ENCODE results near the gene DLEC1. TPM values are rescaled to one million over a fixed set of nuclear protein-coding genes. Genes with fewer than 3 reads are reported as not detected.

DLEC1 gene
- total and polyA plus RNA-seq, 2 donors (not counting 1 experiment from before 2014, with no cell fraction given): 0.52 to 2.1 TPM

GRCh38 chr3:38031022-38031994, 7.7 kb upstream of the DLEC1 start:
- ChIA-PET CTCF (interaction anchor here (1.0 to 1.3 kb wide), 3 partner anchors 26 to 465 kb away, joined by 3 to 4 read pairs (median 3); partner anchors contain the start of gene EXOG), POLR2A (interaction anchor here (0.6 kb wide), 1 partner anchor 32 kb away, joined by 6 read pairs; no protein-coding TSS in a partner anchor)
- no peak overlapping the region for H3K9ac ChIP-seq (ENCODE audit: low read length)
- Mint-ChIP-seq H3K27me3 (peaks cover 43% of the 10 kb centered on the region), H3K4me3 (peak overlapping the region; percentile 67), H3K27ac (peak overlapping the region; percentile 32), H3K9me3 (ENCODE audit: insufficient read depth) (no peaks in the 10 kb centered on the region), H3K4me1 (peaks cover 11% of the 10 kb centered on the region)
- no peak for TF ChIP-seq CTCF (IDR thresholded peaks at IDR 0.05)
- no peak for TF ChIP-seq EZH2 (IDR thresholded peaks at IDR 0.05; ENCODE audit: borderline replicate concordance, insufficient read depth, low read depth, low read length, poor library complexity, severe bottlenecking)
- no peak overlapping the region for H3K4me2 ChIP-seq (replicated peaks; ENCODE audit: low read depth, low read length, poor library complexity, severe bottlenecking)
- H3K27ac ChIP-seq (ENCODE audit: low read length in 2 of 2): no peak overlapping the region
- WGBS (ENCODE audit: insufficient coverage): 70% methylated on average over 4 of the region's 9 CpGs
- ATAC-seq (ENCODE audit: low read depth) (no peak), DNase-seq (no peak)
- H3K4me1 ChIP-seq (ENCODE audit: control insufficient read depth in 2 of 2, insufficient read depth in 2 of 2, low read length in 2 of 2): peaks cover 17 to 19% of the 10 kb centered on the region in 2 donors
- H3K27me3 ChIP-seq (replicated peaks in 1 of 4; ENCODE audit: control extremely low read depth in 1 of 4, control insufficient read depth in 3 of 4, insufficient read depth in 4 of 4, low read length in 3 of 4): peaks cover 0 to 56% (median 23%) of the 10 kb centered on the region in 4 experiments
- H3K9me3 ChIP-seq (ENCODE audit: control extremely low read depth in 1 of 3, control insufficient read depth in 2 of 3, insufficient read depth in 1 of 3, low read length in 2 of 3): peaks cover 0 to 19% (median 0%) of the 10 kb centered on the region in 3 donors
- no peaks in the 10 kb centered on the region for H3K79me2 ChIP-seq (ENCODE audit: control insufficient read depth, insufficient read depth, low read length)
- H2AFZ ChIP-seq (ENCODE audit: insufficient read depth, low read depth, low read length, poor library complexity, severe bottlenecking): no peak overlapping the region
- H4K20me1 ChIP-seq (ENCODE audit: control insufficient read depth, insufficient read depth, low read length, poor library complexity, severe bottlenecking): no peaks in the 10 kb centered on the region
- no peaks in the 10 kb centered on the region for H3K36me3 ChIP-seq (replicated peaks in 1 of 2; ENCODE audit: control extremely low read depth in 1 of 2, control insufficient read depth in 1 of 2, extremely low read depth in 1 of 2, insufficient read depth in 2 of 2, low read length in 1 of 2)
- intact Hi-C loops (cut with micrococcal nuclease): no loop called here
- H3K4me3 ChIP-seq (ENCODE audit: control extremely low read depth in 1 of 5, extremely low read depth in 1 of 5, insufficient read depth in 1 of 5, low read depth in 2 of 5, low read length in 4 of 5): no peak overlapping the region

Data from B cell (primary cell).